Keratinocyte (primary cell): ENCODE data around the gene IGSF8.

Experiments
- EZH2 ChIP-seq: IDR thresholded peaks from one replicate; pipeline ENCODE4 v1.6.1; 2012; ENCODE audit warnings: inconsistent platforms, mild to moderate bottlenecking, low read length, moderate library complexity
- TF ChIP-seq, protein P1 (sequence below), 3 experiments: IDR thresholded peaks in 1 of 3; conservative IDR thresholded peaks in 1 of 3; optimal IDR thresholded peaks in 1 of 3; 2 replicates in 2 of 3; 3 replicates in 1 of 3; pipeline versions ENCODE3 to v1.5.1; 2011; ENCODE audit warnings: low read length in 3 of 3, mild to moderate bottlenecking in 3 of 3, moderate library complexity in 2 of 3, control low read depth in 1 of 3, inconsistent platforms in 1 of 3; ENCODE audit not compliant: insufficient read depth in 2 of 3; ENCODE audit errors: extremely low read depth in 1 of 3

DNA sequence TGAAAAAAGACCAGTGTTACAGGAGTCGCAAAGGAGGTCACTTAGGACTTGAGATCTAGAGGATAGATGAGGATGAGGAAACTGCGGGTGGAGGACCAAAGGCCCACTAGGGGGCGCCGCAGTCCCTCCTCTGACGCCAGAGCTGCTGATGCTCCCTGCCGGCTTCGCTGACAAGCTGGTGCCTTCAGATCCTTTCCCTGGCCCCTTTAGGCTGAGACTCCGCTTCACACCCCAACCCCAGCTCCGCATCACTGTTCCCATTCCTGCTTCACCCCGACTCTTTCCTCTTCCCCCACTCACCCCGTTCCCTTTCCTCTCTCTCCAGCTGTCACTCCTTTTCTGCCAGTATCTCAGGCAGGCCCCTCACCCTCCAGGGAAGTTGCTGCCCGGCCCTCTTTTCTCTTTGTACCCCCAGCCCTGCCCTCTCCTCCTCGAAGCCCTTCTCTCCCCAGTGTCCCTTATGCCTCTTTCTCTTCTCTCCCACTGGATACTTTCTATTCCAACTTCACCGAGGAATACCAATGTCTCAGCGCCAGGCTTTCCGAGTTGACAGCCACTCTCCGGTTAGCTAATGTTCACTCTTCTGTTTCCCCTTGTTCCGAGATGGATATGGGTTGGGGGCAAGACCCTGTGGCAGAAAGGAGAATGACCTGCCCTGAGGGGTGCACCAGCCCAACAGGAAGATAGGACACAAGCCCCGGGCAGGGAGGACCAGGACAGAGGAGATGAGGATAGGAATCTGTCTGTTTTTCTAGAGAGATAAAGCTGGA lies 12.5 kb downstream of the IGSF8 start:
- TF ChIP-seq, protein P1, sequence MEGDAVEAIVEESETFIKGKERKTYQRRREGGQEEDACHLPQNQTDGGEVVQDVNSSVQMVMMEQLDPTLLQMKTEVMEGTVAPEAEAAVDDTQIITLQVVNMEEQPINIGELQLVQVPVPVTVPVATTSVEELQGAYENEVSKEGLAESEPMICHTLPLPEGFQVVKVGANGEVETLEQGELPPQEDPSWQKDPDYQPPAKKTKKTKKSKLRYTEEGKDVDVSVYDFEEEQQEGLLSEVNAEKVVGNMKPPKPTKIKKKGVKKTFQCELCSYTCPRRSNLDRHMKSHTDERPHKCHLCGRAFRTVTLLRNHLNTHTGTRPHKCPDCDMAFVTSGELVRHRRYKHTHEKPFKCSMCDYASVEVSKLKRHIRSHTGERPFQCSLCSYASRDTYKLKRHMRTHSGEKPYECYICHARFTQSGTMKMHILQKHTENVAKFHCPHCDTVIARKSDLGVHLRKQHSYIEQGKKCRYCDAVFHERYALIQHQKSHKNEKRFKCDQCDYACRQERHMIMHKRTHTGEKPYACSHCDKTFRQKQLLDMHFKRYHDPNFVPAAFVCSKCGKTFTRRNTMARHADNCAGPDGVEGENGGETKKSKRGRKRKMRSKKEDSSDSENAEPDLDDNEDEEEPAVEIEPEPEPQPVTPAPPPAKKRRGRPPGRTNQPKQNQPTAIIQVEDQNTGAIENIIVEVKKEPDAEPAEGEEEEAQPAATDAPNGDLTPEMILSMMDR (optimal IDR thresholded peaks at IDR 0.05 in 1 of 3, IDR thresholded peaks at IDR 0.05 in 1 of 3, conservative IDR thresholded peaks at IDR 0.05 in 1 of 3; ENCODE audit: extremely low read depth in 1 of 3, insufficient read depth in 2 of 3, low read length in 3 of 3): peak; percentile 88 to 98 (median 95)
- no peak for TF ChIP-seq EZH2
